ENCODE data around the gene STK38L. TPM values are rescaled to one million over a fixed set of nuclear protein-coding genes. Genes with fewer than 3 reads are reported as not detected.

STK38L gene
- total and polyA plus RNA-seq, 2 of the 8 experiments (the other 6 are each of a cell fraction or from before 2014, with no cell fraction given), result 8.1 to 63.6 TPM

DNA sequence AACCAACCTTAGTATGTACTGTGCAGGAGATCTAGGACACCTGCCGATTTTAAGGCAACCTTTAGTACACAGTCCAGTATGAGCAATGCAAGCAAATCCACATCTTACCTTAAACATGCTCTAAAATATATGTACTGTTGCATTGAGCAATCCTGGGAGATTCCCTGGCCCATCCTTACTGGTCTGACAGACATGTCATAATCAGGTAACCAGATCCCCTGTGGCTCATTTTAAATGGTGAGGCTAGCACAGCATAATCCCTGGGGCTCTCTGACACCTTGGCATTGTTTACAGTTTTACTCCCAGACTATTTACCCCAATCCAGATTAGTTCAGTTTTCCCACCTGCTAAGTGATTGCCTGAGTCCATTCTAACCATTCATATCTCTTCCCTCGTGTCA, 103.7 kb downstream of the STK38L start:
- Histone ChIP-seq H3K79me2 (ENCODE audit: control insufficient read depth in 1 of 2, insufficient read depth in 2 of 2, low read length in 2 of 2) (peaks cover 0 to 58% of the 10 kb centered on the region in 2 experiments; a peak in 2 of 4 replicates), H3K56ac (replicated peaks; ENCODE audit: insufficient read length, low read depth, low read length) (no peak overlapping the region)
- TF ChIP-seq GTF2F1 (IDR thresholded peaks at IDR 0.05; ENCODE audit: borderline replicate concordance, low read depth, low read length) (no peak), CEBPB (IDR thresholded peaks at IDR 0.05; ENCODE audit: low read depth, low read length) (peak; percentile 65), TAF1 (IDR thresholded peaks at IDR 0.05; ENCODE audit: low read depth, low read length) (no peak)

More for the DNA sequence above, 103.7 kb downstream of the STK38L start:
- Histone ChIP-seq H2BK120ac (replicated peaks; ENCODE audit: low read depth, low read length) (no peak overlapping the region), H3K14ac (ENCODE audit: insufficient read length) (no peak overlapping the region), H3K4me2 (ENCODE audit: insufficient read depth in 1 of 2, low read depth in 2 of 2, low read length in 2 of 2) (no peak overlapping the region), H4K91ac (replicated peaks; ENCODE audit: insufficient read length, low read length) (no peak overlapping the region), H3K27ac (ENCODE audit: low read depth, low read length) (no peak overlapping the region), H3K4me1 (replicated peaks in 1 of 4; ENCODE audit: control insufficient read depth in 3 of 4, insufficient read depth in 4 of 4, low read length in 3 of 4) (peaks cover 3 to 10% (median 9%) of the 10 kb centered on the region in 4 experiments; a peak in 4 of 7 replicates), H3K23me2 (ENCODE audit: low read depth, low read length) (no peaks in the 10 kb centered on the region), H2AFZ (ENCODE audit: low read length) (no peak overlapping the region), H3K79me1 (ENCODE audit: low read depth, low read length) (peaks cover 5% of the 10 kb centered on the region), H2BK12ac (ENCODE audit: low read depth, low read length) (no peak overlapping the region), H4K8ac (ENCODE audit: extremely low read depth, insufficient read depth, low read length) (no peak overlapping the region), H2AK5ac (ENCODE audit: low read depth, low read length) (no peak overlapping the region), H3K4me3 (ENCODE audit: extremely low read depth in 1 of 4, insufficient read depth in 2 of 4, low read depth in 3 of 4, low read length in 4 of 4) (no peak overlapping the region), H2BK5ac (ENCODE audit: low read depth, low read length) (no peak overlapping the region), H2BK20ac (ENCODE audit: low read length) (no peak overlapping the region), H3K18ac (ENCODE audit: extremely low read depth, low read length) (no peak overlapping the region), H3K23ac (ENCODE audit: insufficient read length) (no peak overlapping the region), H3K4ac (replicated peaks; ENCODE audit: insufficient read length, low read depth, low read length) (no peak overlapping the region), H4K20me1 (replicated peaks in 1 of 2; ENCODE audit: control insufficient read depth in 1 of 2, insufficient read depth in 2 of 2, low read length in 2 of 2) (peaks cover 2 to 10% of the 10 kb centered on the region in 2 experiments), H2BK15ac (ENCODE audit: low read length) (no peak overlapping the region), H4K5ac (ENCODE audit: insufficient read length, low read depth, low read length) (no peak overlapping the region), H3K36me3 (ENCODE audit: control insufficient read depth in 2 of 4, insufficient read depth in 4 of 4, low read length in 3 of 4) (no peaks in the 10 kb centered on the region), H3K9ac (replicated peaks in 1 of 4; ENCODE audit: extremely low read depth in 1 of 4, low read depth in 3 of 4, low read length in 3 of 4) (no peak overlapping the region), H3K27me3 (replicated peaks in 1 of 4; ENCODE audit: control insufficient read depth in 3 of 4, extremely low read depth in 1 of 4, insufficient read depth in 3 of 4, low read length in 3 of 4) (no peaks in the 10 kb centered on the region), H3K9me3 (ENCODE audit: insufficient read depth in 2 of 2, low read depth in 1 of 2, low read length in 1 of 2) (no peaks in the 10 kb centered on the region)
- DNase-seq (ENCODE audit: low read depth in 1 of 2, low spot score in 2 of 2) (no peak), FAIRE-seq (no peak)
- CTCF ChIA-PET (ENCODE audit: partially characterized antibody), result interaction anchor here (1.1 to 1.6 kb wide), 3 partner anchors 8 to 39 kb away, joined by 3 to 6 read pairs (median 4); no protein-coding TSS in a partner anchor
- WGBS, 2 experiments (ENCODE audit: extremely low coverage in 1 of 2, insufficient coverage in 1 of 2, insufficient read length in 1 of 2, insufficient replicate concordance in 2 of 2, low coverage in 1 of 2, low lambda C conversion rate in 2 of 2, missing lambda C conversion rate in 1 of 2), result 86% methylated on average over 2 of the region's 2 CpGs; no CpG with 5 or more reads in 1 of the 2 experiments
- POLR2A ChIA-PET (ENCODE audit: partially characterized antibody), result no interaction called here

All from H1 (cell line).